HG02938 (cell line): ENCODE results near the gene KDELR1.
"Not testable (repeated sequence)": the region's sequence is repeated elsewhere in the genome, so short reads cannot be mapped to it uniquely, and the experiment has no call there.

Source experiments
- ATAC-seq: cut with Tn5 transposase; IDR thresholded peaks from one replicate; pipeline ENCODE4 v1.9.1; 2021; ENCODE audit warnings: mild to moderate bottlenecking, moderate library complexity; ENCODE audit not compliant: unreplicated experiment

Gene KDELR1

DNA sequence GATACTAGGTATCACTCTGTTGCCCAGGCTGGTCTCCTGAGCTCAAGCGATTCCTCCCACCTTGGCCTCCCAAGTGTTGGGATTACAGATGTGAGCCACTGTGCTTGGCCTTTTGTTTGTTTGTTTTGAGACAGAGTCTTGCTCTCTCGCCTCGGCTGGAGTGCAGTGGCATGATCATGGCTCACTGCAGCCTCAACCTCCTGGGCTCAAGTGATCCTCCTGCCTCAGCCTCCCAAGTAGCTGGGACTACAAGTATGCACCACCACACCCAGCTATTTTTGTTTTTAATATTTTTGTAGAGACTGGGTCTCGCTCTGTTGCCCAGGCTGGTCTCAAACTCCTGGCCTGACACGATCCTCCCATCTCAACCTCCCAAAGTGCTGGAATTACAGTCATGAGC lies 19.6 kb downstream of the KDELR1 start:
- ATAC-seq = not testable (repeated sequence)

DNA sequence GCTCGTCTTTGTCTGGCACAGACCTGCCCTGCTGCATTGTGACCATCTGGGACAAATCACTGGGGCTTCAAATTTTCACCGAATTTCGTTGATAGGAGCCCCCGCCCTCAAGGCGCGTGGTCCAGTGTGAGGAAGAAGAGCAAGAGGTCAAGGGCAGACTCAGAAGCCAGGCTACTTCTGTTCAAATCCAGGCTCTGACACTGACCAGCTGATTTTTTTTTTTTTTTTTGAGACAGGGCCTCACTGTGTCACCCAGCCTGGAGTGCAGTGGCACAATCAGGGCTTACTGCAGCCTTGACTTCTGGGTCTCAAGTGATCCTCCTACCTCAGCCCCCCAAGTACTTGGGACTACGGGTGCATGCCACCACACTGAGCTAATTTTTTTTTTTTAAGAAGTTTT lies 20.0 kb downstream of the KDELR1 start:
- no peak for ATAC-seq

DNA sequence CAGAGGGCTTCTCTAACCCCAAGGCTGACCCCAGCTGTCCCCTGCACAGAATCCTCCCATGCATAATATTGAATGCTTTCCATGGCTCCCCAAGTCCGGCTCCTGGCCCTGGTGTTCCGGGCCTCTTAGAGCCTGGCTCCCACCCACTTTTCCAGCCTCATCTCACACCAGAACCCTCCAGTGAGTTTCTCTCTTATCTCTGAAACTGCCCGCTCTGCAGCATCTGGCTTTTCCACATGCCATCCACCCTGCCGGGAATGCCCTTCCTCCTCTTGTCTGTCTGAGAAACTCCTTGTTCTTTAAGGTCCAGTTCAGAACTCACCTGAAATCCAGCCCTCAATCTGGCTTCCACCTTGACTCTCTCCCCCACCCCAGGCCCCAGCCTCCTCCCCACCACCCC lies 20.4 kb downstream of the KDELR1 start:
- no peak for ATAC-seq

DNA sequence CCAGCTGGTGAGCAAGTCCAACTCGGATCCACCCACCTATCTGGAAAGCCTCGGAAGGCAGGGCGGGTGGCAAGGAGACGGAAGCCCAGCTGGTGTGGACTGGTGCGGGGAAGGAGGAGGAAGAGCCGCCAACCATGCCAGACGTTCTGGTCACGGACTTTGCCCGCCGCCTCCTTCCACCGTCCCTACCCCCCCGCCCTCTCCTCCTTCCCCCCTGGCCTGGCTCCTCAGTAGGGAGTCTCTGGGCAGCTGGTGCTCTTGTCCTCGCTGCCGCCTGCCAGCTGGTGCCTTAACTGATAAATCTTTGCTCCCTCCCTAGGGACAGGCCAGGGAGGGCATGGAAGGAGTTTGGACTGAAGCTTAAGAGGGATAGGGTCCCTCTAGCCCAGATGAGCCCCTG lies 22.4 kb downstream of the KDELR1 start:
- ATAC-seq = no peak

DNA sequence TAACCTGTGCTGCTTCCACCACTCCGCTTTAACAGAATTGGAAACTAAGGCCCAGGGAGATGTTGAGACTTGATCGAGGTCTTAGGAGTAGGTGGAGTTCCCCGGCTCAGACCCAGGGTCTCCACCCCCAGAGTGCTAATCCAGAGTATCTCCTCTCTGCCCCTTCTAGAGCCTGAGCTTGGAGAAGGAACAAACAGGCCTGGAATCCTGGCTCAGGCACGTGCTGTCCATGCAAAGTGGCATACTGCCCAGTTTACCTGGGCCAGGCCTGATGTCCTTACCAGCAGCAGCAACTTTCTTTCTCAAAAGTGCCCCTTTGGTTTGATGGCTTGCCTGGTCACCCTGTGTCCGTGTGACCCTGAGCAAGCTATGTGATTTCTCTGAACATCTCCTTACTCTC lies 23.5 kb downstream of the KDELR1 start:
- no peak for ATAC-seq

DNA sequence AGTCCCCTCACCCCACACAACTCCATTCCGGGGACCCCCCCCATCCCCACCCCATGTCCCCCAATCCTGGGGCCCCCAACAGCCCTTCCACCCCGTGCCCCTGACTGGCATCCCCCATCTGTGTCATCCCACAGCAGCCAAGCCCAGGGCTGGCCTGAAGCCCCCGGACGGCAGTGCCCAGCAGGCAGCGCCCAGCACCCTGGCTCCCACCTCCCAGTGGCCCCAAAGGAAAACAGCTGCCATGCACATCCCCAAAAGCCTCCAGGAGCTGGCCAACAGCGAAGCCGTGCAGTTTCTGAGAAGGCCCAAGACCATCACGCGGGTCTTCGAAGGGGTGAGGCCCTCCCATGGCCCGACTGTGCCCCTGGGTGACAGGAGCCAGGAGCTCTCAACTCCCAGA lies 25.7 kb downstream of the KDELR1 start:
- no peak for ATAC-seq

DNA sequence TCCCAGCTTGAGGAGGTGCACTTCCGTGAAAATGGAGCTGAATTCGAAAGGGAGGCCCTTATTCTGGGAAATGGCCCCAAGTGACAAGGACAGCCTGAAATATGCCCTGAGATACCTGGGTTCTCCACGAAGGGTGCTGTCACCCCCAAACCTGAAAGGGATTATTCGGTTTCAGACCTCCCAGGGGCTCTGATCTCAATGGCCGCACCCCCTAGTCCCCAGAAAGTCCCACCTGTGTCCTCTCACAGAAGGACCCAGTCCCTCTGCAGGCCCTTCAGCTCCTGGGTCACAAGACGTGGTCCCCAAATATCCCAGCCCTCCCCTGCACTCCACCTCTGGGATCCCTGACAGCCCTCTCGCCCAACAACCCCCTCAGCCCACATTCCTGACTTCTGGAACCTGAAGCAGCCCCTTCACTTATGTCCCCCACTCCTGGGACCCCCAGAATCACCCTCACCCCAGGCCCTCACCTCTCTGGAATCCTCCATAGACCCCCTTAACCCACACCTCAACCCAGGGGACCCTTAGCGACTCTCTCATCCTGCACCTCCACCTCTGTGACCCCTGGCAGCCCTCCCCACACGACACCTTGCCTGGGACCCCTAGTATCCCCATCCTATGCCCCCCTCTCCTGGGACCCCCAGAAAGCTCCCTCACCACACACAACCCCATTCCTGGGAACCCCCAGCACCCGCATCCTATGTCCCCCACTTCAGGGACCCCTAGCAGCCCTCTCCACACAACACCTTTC lies 26.6 kb downstream of the KDELR1 start:
- no peak for ATAC-seq

DNA sequence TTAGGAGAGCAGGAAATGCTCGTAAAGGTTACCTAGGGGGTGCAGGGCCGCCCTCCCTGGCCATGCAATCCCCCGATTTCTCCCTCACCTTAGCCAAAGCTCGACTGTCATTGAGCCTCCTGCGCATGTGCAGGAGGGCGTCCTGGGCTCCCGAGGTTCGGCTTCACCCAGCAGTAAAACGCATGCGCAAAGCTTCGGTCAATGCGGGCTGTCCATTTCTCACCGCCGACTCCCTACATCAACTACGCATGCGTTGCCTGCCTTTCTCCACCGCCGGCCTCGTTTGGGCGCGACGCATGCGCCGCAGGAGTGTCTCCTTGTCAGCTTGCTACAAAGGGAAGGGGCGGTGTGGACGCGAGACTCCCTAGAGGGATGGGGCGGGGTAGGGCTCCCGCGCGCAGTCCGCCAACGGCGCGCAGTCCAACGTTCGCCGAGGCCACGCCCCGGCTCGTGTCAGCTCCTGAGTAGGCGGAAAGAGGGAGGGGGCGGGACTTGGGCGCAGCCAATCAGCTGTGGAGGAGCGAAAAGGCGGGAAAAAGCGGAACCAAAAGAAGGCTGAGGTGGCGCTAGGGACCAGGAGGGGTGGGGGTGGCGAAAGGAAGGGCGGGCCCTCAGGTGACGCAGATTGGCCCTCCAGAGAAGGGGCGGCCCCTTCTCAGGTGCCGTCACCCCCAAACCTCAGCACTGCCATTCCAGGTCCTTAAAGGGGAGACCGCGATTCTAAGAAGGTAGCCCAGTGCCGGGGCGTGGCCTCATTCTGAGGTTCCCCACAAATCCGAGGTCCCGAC lies 27.3 kb downstream of the KDELR1 start, which contains the start of the genes SYNGR4 and TMEM143:
TSS of gene SYNGR4 (plus strand) at position 558 of the 788 bp plus-strand sequence. CDS start 1,476 bp downstream, outside the sequence.
TSS of gene TMEM143 (minus strand) at position 131 of the 788 bp plus-strand sequence. CDS start at position 111, 20 bp downstream.
- ATAC-seq = peak; percentile 78

DNA sequence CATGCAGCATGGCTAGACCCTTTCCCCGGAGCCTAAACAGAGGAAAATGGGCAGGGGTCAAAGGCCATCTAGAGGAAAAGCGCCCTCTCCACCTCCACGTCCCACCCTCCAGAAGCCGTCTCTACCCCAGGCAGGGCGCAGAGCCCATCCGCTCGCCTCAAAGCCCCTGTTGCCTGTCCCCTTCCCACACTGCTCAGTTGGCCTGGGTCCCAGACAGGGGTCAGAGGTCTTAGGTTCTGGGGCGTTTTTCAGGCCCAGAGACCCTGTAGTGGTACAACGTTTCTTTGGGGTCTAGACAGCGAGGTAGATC lies 27.9 kb downstream of the KDELR1 start:
- ATAC-seq = peak; percentile 5

DNA sequence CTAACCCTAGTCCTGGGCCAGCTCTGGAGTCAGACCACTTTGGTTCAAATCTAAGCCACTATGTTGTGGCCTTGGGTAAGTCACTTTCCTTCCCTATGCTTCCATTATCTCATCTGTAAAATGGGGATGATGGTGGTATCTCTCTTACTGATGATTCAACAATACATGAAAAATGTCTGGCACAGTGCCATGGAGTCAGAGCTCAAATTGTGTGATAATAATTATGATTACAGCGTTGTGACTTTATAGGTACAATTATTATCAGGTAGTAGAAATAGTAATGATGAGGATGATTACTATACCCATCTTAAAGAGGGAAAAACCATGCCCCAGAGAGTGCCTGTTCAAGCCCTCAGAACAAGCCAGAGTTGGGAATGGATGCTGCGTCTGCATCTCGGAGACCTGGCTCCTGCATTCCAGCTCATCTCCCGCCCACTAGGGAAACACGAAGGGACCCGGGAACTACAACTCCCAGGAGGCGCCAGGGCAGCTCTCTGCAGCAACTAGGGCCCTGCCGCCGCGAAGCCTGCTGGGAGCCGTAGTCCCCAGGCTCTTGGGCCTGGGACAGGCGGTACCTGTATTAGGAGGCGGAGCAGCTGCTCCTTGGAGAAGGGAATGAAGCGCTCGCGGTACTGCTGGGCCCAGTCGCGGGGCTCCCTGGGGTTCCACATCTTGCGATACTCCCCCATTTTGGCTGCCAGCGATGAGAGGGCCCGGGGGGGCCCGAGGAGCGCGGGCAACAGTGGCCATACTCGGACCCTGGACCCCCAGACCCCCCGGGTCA lies 28.4 kb downstream of the KDELR1 start:
- peak; percentile 32 for ATAC-seq

DNA sequence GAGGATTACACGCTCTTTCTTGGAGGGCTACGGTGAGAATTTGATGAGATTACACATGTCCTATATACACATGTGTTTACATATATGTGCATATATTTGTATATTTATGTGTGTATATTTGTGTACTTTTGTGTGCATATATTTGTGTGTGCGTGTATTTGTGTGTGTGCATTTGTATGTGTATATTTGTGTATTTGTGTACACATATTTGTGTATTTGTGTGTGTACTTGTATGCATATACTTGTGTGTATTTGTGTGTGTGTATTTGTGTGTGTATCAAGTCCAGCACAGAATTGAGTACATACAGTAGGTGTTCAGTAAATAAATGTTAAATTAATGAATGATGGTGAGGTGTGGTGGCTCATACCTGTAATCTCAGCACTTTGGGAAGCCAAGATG lies 29.4 kb downstream of the KDELR1 start:
- no peak for ATAC-seq

DNA sequence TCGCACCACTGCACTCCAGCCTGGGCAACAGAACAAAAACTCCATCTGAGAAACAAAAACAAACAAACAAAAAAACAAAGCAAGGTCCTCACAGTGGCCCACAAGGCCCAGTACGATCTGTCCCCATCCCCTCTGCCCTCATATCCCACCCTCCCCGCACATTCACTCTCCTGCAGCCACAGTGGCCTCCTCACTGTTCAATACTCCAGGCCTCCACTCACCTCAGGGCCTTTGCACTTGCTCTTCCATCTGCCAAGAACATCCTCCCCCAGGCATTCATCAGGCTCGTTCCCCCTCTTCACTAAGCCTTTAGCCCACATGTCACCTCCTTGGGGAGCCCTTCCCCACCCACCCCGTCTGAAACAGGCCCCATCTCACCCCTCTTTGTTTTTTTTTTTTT lies 32.2 kb downstream of the KDELR1 start:
- ATAC-seq = no peak

DNA sequence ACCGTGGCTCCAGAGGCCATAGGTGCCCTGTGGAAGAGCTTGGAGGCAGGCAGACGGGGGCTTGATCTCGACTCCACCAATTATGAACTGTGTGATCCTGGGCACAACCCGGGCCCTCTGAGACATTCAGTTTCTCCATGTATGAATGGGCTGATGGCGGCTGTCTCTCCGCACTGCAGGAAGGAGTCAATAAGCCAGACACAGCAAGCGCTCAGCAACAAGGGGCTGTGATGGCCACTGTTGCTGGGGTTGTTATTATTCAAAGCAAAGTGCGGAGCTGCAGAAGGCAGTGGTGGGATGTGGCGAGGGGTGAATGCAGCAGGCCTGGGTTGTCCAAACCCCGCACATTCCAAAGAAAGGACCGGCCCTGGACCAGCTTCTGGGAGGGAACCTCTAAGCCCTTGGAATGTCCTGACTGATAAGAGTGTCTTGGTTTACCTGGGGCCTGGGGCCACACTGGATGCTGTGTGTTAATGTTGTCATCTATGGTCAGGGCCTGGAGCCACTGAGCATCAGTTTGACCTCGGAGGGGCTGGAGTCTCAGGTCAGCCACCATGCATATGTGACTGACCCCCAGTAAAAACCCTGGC lies 35.9 kb downstream of the KDELR1 start:
- no peak for ATAC-seq

DNA sequence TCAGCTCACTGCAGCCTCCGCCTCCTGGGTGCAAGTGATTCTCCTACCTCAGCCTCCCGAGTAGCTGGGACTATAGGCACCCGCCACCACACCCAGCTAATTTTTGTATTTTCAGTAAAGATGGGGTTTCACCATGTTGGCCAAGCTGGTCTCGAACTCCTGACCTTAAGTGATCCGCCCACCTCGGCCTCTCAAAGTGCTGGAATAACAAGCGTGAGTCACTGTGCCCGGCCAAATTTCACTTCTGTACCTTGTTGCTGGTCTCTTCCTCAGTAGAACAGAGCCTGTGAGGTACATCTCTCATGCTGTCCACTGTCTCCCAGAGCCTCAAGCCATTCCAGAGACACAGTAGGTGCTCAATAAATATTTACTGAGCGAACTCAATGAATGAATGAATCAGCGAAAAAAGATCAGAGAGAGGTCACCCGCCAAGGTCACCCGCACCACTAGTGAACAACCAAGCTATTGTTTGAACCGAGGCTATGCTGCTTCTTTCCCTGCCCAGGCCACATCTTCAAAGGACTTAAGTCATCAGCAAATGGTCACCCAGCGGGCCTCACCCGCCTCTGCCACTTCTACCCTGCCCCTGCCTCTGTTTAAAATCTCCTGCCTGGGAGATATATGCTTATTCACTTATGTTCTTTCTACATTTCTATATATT lies 36.9 kb downstream of the KDELR1 start:
- no peak for ATAC-seq

DNA sequence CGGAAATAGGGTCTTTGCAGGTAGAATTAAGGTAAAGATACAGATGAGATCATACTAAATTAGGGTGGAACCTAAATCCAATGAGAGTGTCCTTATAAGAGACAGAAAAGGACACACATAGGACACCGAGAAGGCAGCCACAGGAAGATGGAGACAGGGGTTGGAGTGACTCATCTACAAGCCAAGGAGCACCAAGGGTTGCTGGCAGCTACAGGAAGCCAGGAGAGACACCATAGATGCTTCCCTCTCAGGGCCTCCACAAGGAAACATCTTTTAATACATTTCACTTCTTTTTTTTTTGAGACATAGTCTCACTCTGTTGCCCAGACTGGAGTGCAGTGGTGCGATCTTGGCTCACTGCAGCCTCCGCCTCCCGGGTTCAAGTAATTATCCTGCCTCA lies 37.7 kb downstream of the KDELR1 start:
- ATAC-seq = no peak

DNA sequence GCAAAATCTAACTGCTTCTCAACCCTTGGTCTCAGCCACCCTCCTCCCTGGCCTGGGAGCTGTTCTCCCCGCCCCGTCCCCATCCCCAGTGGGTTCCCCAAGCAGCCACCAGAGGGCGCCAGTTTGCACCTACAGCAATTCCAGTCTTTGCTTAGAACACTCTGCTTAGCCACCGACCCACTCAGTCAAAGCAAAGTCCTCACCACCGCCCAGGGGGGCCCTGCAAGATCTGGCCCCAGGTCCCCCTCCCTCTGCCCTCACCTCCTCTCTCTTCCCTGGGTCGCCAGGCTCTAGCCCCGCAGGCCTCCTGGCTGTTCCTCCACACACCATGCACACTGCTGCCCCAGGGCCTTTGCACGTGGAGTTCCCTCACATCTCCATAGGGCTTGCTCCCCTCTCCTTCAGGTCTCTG lies 40.0 kb downstream of the KDELR1 start:
- no peak for ATAC-seq

DNA sequence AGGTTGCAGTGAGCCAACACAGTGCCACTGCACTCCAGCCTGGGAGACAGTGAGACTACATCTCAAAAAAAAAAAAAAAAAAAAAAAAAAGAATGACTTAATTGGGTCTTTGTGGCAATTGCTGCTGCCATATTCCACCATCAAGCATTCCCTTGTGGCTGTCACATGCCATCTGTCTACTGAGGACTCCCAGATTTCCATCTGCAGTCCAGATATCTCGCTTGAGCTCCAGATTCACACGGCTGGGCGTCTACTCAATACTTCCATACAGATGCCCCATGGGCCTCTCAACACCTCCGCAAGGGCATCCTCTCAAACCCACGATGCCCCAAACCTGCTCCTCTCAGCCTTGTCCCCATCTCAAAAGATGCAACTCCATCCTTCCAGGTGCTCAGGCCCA lies 40.5 kb downstream of the KDELR1 start:
- ATAC-seq = no peak

DNA sequence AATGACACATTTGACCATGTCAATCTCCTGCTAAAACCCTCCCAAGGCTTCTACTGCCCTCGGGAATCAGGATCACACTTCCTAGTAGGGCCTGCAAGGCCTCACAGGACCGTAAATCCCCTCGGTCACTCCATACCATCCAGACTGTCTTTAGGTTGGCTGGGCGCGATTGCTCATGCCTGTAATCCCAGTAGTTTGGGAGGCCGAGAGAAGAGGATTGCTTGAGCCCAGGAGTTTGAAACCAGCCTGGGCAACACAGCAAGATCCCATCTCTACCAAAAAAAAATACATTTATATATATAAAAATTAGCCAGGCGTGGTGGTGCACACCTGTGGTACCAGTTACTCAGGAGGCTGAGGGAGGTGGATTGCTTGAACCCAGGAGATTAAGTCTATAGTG lies 42.6 kb downstream of the KDELR1 start:
- ATAC-seq = no peak

DNA sequence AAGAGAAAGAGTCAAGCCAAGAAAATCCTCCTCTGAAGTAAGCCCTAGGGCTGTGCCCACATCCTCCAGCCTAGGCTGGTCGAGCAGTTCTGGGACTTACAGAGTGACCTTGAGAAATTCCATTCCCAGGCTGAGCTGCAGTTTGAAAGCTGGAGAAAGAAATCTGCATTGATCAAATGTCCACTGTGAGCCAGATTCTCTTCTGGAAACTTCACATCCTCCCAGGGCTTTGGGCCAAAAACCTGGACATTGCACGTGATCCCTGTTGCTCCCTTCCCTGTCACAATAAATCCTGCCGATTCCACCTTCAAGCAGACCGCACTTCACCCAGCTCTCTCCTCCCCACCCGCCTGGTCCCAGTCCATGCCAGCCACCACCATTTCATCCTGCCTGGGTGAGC lies 43.3 kb downstream of the KDELR1 start:
- no peak for ATAC-seq

DNA sequence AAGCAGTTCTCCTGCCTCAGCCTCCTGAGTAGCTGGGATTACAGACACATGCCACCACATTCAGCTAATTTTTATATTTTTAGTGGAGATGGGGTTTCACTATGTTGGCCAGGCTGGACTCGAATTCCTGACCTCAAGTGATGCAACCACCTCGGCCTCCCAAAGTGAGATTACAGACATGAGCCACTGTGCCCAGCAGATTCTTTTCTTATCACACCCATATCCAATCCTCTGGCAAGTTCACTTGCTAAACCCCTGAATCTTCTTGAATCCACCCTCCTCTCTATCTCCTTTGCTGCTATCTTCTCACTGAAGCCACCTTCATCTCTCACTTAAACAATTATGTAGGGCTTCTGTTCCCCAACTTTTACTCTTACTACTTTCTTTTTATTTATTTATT lies 45.2 kb downstream of the KDELR1 start:
- ATAC-seq = no peak

DNA sequence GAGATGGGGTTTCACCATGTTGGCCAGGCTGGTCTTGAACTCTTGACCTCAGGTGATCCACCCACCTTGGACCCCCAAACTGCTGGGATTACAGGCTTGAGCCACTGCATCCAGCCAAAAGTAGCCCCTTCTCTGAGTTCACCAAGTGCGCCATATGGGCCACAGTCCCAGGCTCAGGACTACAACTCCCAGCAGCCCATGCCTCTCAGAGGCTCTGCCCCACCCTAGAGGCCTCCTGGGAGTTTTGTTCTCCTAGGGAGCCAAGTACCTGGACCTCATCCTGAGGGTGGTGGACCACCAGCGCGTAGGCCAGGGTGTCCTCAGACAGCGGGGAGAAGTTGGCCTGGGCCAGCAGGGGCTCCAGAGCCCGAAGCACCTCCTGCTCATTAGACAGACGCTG lies 46.5 kb downstream of the KDELR1 start:
- no peak for ATAC-seq
